ENCODE data around the gene EIF4G3.
"Not testable (repeated sequence)": the region's sequence is repeated elsewhere in the genome, so short reads cannot be mapped to it uniquely, and the experiment has no call there.

Gene EIF4G3

DNA sequence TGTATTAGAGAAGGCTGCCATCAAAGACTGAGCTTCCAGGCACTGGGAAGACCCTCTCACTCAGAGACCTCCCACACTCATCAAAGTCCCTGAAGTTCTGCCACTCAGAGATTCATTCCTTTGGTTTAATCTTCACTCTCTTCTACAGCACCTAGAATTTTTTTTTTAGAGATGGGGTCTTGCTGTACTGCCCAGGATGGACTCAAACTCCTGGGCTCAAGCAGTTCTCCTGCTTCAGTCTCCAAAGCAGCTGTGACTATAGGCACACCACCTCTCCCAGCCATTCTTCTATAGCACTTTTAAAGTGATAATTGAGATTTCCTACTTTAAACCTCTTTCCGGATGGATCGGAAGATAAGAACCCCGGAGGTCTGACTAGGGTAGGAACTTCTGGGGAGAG lies 385.9 kb downstream of the EIF4G3 start:
- DNase-seq: no peak

DNA sequence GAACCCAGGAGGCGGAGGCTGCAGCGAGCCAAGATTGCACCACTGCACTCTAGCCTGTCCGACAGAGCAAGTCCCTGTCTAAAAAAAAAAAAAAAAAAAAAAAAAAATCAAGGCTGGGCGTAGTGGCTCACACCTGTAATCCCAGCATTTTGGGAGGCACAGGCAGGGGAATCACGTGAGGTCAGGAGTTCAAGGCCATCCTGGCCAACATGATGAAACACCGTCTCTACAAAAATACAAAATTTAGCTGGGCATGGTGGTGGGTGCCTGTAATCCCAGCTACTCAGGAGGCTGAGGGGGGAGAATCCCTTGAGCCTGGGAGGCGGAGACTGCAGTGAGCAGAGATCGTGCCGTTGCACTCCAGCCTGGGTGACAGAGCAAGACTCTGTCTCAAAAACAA lies 387.1 kb downstream of the EIF4G3 start:
- DNase-seq: not testable (repeated sequence)

DNA sequence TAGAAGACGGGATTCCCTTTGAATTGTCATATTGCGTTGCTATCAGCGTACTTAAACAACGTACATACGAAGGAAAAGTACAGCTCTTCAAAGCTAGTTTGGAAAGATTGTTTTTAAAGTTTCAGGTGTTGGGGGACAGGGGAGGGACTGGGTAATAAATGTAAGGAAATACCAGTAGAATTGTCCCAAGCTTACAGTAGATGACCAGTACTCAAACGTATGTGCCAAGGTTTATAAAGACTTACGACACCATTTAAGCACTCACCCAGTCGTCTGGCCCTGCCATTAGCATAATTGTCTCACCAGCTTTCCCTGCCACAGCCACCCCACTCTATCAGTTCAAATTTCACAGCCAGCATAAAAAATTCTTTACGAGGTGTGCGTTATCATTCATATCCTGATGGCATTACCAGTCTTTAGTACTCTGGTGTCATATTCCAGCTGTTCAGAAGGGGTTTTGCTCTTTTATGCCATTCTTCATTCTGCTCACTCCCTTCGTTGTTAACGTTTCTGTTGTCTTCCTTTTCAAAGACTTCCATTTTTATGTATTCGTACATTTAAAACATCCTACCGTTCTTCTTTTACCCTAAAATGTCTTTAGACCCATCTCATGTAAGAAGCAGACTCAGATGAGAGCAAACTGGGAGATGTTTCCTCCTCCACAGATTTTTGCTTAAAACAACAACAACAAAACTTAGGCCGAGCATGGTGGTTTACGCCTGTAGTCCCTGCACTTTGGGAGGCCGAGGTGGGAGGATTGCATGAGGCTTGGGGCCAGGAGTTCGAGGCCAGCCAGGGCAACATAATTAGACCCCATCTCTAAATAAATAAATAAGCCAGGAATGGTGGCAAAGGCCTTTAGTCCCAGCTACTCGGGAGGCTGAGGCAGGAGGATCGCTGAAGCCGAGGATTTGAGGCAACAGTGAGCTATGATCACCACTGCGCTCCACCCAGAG lies 388.6 kb downstream of the EIF4G3 start:
- no peak for DNase-seq

DNA sequence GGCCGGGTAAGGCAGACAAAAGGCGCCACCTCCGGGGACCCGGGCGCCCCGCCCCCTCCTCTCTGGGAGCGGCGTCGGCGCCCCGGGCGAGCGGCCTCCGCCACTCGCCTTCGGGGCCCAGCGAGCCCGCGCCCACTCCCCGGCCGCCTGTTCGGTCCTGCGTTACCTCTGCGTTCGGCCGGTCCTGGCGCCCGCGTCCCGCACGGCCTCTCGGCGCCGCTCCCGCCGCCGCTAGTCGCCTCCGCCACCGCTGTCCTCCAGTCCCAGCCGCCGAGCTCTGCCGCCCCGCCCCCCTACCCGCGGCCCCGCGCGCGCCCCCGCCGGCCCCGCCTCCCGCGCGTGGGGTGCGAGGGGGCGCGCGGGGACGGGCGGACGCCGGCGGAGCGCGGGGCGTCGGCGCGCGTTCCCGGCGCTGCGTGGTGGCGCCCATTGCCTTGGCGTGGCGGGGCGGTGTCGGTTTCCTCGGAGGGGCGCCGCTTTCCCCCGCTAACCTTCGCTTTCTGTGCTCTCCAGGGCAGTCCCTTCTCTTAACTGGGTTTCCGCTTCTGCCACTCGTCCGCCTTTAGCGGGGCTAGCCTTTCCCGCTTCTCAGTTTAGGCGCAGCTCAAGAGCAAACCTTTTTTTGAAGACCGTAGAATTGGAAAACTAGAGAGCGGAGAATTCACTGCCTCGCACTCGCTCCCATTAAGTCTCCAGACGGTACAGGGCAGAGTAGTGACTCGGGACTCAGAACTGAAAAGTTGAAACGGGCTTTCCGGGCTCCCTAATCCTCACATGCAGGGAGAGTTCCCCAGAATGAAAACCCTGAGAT lies 389.5 kb downstream of the EIF4G3 start, which contains the start of gene HP1BP3:
TSS of gene HP1BP3 (minus strand) at position 279 of the 811 bp plus-strand sequence. CDS start 6,867 bp downstream, outside the sequence.
- peak; percentile 86 to 90 for DNase-seq

DNA sequence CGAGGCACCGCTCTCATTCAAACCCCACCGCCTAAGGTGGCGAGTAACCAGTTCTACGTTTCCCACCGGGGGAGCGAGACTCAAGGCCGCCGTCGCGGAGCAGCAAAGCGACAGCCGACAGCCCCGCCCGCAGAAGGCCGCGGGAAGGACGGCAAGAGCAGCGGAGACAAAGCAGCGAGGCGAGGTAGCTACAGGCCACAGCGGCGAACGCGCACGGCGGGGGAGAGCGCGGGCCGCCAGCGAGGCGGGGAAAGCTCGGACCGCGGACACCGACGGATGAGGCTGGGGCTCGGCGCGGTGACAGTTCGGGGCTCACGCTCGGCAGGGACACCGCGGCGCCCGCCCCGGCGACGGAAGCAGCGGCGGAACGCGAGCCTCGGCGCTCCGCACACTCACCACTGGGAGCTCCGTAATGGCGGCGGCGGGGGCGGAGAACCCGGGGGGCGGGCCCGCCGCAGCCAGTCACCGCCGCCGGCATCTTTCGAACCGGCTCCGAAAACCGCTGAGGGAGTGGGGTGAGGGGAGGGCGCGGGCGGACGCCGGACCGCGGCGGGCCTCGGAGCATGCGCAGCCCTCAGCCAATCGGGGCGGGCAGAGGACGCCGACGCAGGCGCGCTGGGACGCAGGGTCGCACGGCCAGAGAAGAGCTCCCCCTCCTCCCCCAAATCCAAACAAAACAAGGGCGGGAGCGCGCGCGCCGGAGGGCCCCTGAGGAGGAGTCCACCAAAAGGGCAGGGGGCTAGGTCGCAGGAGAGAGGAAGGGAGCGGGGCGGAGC lies 390.3 kb downstream of the EIF4G3 start:
- peak; percentile 94 to 98 for DNase-seq

DNA sequence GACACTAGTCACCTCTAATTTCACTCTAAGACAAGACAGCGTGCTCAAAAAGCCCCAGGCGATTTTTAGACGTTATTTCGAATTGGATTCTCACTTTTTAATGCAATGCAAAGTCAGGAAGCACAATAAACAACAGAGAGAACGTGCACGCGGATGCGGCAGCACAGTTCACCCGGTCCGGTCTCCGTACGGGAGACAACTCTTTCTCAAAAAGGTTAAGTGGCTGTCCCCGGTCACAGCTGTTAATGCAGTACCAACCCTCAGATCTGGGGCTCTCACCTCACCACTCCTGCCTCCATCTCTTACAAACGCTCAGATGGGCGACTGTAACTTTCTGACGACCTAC lies 390.8 kb downstream of the EIF4G3 start:
- no peak for DNase-seq

DNA sequence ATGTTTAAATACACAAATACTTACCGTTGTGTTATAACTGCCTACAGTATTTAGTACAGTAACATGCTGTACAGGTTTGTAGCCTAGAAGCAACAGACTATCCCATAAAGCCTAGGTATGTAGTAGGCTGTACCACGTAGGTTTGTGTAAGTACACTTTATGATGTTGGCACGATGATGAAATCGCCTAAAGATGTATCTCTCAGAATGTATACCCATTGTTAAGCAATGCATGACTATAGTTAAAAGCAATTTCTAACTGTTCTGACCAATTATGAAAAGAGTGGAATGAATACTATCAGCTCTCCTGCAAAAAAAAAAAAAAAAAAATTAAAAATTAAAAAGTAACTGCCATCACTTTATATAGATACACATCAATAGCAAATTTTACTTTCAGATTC lies 401.0 kb downstream of the EIF4G3 start:
- no peak for DNase-seq

DNA sequence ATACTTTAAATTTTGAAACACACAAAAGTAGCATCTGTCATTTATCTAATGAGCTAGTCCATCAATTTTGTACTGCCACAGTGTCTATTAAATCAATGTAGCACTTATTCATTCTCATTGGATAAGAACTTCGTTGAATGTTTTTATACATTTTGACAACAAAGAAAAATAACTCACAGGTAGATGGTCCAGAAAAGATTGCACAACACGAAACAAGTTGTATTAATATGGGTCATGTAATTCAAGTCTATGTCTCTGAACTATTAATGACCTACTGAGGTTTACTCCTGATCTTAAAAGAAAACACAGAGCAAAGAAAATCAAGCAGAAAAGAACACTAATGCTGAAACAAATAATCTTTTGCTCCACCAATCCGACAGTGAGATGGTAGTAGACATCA lies 404.9 kb downstream of the EIF4G3 start:
- DNase-seq: no peak

DNA sequence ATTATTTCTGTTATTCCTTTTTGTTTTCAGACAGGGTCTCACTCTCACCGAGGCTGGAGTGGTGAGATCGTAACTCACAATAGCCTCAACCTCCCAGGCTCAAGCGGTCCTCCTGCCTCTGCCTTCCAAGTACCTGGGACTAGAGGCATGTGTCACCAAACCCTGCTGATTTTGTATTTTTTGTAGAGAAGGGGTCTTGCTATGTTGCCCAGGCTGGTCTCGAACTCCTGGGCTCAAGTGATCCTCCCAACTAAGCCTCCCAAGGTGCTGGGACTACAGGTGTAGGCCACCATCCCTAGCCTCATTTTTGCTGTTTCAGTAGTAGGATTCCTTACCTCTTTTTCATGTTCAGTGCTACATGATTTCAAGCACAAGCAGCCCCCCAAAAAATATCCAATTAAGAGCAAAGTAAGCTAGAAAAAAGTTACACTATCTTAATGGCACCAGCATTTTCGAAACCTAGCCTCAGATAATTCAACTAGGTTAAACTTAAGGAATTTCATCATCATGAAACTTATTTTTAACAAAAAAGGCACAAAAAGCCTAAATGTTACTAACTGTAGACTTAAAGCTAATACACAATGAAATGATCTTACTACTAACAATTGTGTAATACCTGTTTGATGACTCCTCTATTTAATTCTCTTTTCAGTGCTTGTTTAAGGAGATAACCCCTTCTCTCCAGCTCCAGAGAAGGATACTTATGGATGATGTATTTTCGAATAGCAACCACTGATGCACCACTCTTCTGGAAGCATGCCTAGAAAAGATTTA lies 406.2 kb downstream of the EIF4G3 start:
- no peak for DNase-seq

DNA sequence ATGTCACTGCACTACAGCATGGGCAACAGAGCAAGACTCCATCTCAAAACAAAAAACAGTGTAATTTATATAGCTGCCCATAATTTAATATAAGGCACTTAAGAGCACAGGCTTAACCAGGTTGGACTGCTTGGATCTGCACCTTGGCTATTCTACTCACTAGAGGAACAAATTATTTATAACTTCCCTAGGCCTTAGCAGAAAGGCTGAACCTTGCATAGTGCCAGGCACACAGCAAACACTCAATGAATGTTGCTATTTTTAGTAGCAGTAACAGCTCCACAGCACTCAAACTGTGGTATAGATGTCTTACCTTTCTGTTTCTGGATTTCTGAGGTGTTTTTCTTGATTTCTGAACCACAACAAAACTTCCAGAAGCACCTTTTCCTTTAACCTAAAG lies 409.4 kb downstream of the EIF4G3 start:
- DNase-seq: no peak

DNA sequence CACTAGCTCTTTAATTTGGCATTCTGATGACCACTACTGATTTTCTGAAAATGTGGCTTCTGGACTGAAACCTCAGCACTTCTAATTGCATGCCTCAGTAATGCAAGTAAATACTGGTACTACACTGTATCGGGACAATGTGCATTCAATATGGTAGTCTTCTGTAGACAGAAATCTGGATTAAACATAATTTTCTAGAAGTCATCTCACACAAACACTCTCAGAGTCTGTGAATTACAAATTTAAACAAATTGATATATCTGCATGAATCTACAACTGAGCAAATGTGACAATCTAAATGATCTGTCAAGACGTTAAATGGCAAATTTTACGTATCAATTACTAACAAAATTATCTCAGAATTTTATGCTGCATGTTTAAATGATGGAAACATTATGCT lies 413.3 kb downstream of the EIF4G3 start:
- DNase-seq: no peak

DNA sequence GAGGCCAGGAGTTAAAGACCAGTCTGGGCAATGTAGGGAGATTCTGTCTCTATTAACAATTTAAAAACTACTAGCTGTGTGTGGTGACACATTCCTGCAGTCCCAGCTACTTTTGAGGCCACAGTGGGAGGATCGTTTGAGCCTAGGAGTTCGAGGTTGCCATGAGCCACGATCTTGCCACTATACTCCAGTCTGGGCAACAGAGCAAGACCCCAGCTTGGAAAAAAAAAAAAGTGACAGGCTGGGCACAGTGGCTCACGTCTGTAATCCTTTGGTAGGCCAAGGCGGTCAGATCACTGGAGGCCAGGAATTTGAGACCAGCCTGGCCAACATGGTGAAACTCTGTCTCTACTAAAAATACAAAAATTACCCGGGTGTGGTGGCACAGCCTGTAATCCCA lies 416.4 kb downstream of the EIF4G3 start:
- DNase-seq: no peak

All from activated T-cell treated with anti-CD3 and anti-CD28 coated beads, Interleukin-2, amount 50 U/mL, for 48 hours (primary cell).